ENCODE data around the gene EP400. TPM values are rescaled to one million over a fixed set of nuclear protein-coding genes. Genes with fewer than 3 reads are reported as not detected.
A peak's percentile ranks its signal among the peaks of the same experiment; 100 is the strongest.

The EP400 gene
- total and polyA plus RNA-seq, 12 donors = 6.6 to 20.5 (median 18.9) TPM

DNA sequence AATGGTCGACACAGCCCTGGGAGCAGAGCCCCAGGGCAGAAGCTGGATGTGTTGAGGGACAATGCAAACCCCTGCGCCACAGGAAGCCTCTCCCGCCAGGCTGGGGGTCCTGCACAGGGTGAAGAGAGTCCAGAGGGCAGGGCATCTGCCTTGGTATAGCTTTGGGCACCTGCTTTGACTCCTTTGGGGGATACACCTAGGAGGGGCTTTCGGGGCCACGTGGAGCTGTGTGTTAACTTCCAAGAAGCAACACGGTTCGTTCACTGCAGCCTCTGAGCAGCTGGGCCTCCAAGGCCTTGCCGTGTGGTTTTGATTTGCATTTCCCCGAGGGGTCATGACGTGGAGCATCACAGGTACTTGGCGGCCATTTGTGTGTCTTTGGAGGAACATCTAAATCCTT is 26.5 kb upstream of the EP400 start:
- Histone ChIP-seq H3K27ac (peak overlapping the region in 6 of 10 donors; percentile 65 to 82 (median 76)), H3K36me3 (peaks cover 0 to 41% (median 24%) of the 10 kb centered on the region in 9 donors), H3K9me3 (no peaks in the 10 kb centered on the region), H3K4me3 (no peak overlapping the region), H3K4me1 (peaks cover under 1 to 44% (median 11%) of the 10 kb centered on the region in 9 donors), H3K27me3 (no peaks in the 10 kb centered on the region)
- 88 to 90% methylated on average over 11 of the region's 11 CpGs for WGBS, 2 donors
- ATAC-seq (no peak), DNase-seq (no peak)
- TF ChIP-seq, protein P1, sequence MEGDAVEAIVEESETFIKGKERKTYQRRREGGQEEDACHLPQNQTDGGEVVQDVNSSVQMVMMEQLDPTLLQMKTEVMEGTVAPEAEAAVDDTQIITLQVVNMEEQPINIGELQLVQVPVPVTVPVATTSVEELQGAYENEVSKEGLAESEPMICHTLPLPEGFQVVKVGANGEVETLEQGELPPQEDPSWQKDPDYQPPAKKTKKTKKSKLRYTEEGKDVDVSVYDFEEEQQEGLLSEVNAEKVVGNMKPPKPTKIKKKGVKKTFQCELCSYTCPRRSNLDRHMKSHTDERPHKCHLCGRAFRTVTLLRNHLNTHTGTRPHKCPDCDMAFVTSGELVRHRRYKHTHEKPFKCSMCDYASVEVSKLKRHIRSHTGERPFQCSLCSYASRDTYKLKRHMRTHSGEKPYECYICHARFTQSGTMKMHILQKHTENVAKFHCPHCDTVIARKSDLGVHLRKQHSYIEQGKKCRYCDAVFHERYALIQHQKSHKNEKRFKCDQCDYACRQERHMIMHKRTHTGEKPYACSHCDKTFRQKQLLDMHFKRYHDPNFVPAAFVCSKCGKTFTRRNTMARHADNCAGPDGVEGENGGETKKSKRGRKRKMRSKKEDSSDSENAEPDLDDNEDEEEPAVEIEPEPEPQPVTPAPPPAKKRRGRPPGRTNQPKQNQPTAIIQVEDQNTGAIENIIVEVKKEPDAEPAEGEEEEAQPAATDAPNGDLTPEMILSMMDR (IDR thresholded peaks at IDR 0.05) = no peak
- intact Hi-C loops (cut with DNase I) = no loop called here

DNA sequence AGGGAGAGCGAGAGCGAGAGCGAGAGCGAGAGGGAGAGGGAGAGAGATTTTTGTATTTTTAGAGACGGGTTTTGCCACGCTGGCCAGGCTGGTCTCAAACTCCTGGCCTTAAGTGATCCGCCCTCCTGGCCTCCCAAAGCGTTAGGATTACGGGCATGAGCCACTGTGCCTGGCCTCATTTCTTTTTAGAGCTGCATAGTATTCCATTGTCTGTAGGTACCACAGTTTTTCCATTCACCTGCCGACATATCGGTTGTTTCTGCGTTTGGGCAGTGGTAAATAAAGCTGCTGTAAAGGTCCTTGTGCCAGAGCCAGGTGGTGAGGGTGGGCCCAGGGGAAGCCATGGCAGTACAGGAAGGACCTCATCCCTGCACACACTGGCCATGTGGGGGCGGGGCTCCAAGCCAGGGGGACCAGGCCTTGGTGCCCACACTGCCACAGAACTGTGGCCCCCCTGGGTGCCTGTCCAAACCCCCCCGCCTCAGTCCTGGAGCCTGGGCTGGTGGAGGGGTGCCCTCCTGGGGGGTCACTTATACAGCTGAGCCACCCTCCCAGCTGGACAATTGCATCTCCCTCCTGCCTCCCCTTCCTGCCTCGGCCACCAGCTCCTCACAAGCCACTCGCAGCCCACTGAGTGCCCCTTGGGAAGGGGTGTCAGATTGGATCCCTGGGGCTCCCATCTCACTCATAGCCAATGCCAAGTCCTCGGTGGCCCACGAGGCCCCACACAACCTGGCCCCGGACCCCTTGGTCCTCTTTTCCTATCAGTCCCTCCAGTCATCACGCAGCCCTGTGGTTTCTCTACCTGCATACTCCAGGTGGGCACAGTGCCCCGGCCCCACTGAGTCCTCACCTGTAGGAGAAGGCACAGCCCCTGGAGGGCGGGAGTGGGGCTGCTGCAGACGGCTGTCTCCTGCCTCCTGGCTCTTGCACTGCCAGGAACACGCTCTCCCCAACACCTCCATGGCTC is 22.3 kb upstream of the EP400 start:
- Histone ChIP-seq H3K36me3 (peaks cover 0 to 18% (median 8%) of the 10 kb centered on the region in 9 donors), H3K27me3 (no peaks in the 10 kb centered on the region), H3K27ac (no peak overlapping the region), H3K4me3 (peak overlapping the region in 1 of 10 donors; percentile 70), H3K4me1 (peaks cover 5 to 47% (median 24%) of the 10 kb centered on the region in 9 donors), H3K9me3 (no peaks in the 10 kb centered on the region)
- TF ChIP-seq, protein P1 (IDR thresholded peaks at IDR 0.05) = no peak
- DNase-seq (no peak), ATAC-seq (no peak)
- intact Hi-C loops (cut with DNase I) = loop anchor here in 5 of 10 donors (1.0 to 5.0 kb wide), 4 partner anchors 31 to 95 kb away; partner anchors contain the start of gene ULK1 (in 2 of the 5)
- 80 to 93% methylated on average over 22 to 24 of the region's 24 CpGs for WGBS, 2 donors

DNA sequence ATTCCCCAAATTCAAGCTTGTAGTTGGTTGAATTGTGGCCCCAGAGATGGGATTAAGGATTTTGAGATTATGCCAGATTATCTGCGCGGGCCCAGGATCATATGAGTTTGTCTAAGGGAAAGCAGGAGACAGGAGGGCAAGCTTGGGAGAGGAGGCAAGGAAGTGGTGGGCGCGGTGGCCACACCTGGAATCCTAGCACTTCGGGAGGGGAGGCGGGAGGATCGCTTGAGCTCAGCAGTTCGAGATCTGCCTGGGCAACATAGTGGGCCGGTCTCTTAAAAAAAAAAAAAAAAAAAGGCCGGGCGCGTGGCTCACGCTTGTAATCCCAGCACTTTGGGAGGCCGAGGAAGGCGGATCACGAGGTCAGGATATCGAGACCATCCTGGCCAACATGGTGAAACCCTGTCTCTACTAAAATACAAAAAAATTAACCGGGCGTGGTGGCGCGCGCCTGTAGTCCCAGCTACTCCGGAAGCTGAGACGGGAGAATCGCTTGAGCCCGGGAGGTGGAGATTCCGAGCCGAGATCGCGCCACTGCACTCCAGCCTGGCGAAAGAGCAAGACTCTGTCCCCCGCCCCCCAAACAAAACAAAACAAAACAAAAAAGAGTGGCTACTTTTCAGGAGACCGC is 21.5 kb upstream of the EP400 start:
- no peaks in the 10 kb centered on the region for H3K9me3 ChIP-seq
- 36 to 37% methylated on average over 29 to 33 of the region's 33 CpGs for WGBS, 2 donors
- no peak for DNase-seq
- TF ChIP-seq, protein P1 (IDR thresholded peaks at IDR 0.05) = no peak
- H3K4me1 ChIP-seq = peaks cover 5 to 40% (median 22%) of the 10 kb centered on the region in 9 donors
- peaks cover 0 to 25% (median 16%) of the 10 kb centered on the region in 9 donors for H3K36me3 ChIP-seq
- H3K27me3 ChIP-seq = no peaks in the 10 kb centered on the region
- intact Hi-C loops (cut with DNase I) = loop anchor here in 5 of 10 donors (1.0 to 5.0 kb wide), 4 partner anchors 31 to 96 kb away; partner anchors contain the start of gene ULK1 (in 2 of the 5)
- H3K4me3 ChIP-seq = peak overlapping the region; percentile 52 to 98 (median 80)
- H3K27ac ChIP-seq = peak overlapping the region; percentile 88 to 96 (median 92)
- peak in 6 of 8 donors; percentile 1 to 12 (median 4) for ATAC-seq

Data from heart right ventricle (tissue), 16 donors.